HG03159 (cell line): ENCODE data around the gene TRPM3.

ENCODE experiments used
- ATAC-seq: cut with Tn5 transposase; IDR thresholded peaks from one replicate; pipeline ENCODE4 v1.9.1; 2021; ENCODE audit warnings: mild to moderate bottlenecking, moderate library complexity; ENCODE audit not compliant: unreplicated experiment

TRPM3 gene

GRCh38 chr9:70535546-70536323 is 585.7 kb downstream of the TRPM3 start:
- ATAC-seq = no peak

DNA sequence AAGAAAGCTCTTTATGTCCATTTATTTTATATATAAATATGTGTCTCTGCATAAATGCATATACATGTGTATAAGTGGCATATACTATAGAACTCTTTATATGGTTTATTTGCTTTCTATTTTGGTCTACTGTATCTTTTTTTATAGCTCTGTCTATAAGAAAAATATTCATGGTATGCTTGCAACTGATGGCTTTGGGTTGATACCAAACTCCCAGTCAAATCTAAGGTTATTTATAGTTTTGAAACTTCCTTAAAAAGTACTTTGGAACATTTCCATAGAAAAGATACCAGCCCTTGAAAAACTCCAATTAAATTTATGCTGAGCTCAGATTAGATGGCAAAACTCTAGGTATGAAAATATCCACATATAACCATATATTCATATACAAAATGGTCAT is 587.0 kb downstream of the TRPM3 start:
- ATAC-seq = no peak

DNA sequence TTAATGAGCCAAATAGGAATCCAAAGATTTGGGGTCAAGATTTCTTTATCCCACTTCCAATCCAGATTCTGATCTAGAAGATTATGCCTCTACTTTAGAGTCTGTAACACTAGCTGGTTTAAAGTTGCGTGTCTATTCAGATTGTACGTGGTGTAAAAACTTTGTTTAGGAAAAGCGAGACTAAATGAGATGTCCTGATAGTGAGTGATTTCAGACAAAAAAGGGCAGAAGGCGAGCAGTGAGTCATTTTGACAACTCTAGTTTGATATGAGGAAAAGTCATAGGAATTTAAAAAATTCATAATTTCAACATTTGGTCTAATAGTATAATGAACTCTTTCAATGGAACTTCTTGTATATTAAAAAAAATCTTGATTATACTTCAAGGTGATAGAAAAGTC is 587.4 kb downstream of the TRPM3 start:
- no peak for ATAC-seq

- no peak for ATAC-seq
Observed at GRCh38 chr9:70533492-70533891, 587.9 kb downstream of the TRPM3 start.

GRCh38 chr9:70532716-70533115 is 588.7 kb downstream of the TRPM3 start:
- ATAC-seq = no peak

DNA sequence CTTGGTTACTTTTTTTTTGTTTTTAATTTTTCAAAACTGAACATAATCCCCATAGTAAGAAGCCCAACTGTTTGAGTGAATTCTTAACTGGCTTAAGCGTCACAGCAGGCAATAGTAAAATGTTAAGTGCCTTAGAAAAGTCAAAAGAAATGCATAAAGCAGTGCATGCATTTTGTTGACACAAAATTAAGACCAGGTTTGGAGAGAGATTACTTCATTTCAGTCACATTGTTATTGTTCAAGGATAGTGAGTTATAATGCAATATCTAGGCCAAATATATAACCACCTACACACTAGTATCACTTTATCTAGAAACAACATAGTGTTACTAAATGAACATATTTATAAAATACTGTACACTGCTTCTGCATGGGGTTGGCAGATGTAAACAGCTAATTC is 590.1 kb downstream of the TRPM3 start:
- no peak for ATAC-seq

GRCh38 chr9:70530716-70531115 is 590.7 kb downstream of the TRPM3 start:
- ATAC-seq = no peak

DNA sequence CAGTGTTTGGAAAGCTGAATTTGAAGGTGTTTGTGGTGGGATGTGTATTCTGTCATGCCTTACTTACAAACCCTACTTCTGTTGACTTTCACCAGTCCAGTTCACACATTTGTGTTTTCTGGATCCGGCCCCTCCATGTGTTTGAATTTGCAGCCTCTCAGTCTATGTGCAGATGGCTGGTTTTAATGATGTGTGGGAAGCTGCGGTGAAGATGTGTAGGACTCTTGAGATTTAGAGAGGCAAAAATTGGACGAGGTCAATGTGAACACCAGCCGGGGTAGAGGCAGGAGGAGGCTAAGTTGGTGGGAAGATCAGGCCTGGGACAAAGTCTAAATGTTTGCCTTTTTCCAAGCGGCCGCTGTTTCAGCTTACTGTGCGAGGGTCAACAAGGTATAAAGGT is 591.6 kb downstream of the TRPM3 start:
- ATAC-seq = no peak

- ATAC-seq = no peak
Observed at GRCh38 chr9:70529377-70529776, 592.0 kb downstream of the TRPM3 start.

- ATAC-seq = no peak
Observed at GRCh38 chr9:70526902-70527301, 594.5 kb downstream of the TRPM3 start.

- no peak for ATAC-seq
Observed at GRCh38 chr9:70525519-70525918, 595.9 kb downstream of the TRPM3 start.

DNA sequence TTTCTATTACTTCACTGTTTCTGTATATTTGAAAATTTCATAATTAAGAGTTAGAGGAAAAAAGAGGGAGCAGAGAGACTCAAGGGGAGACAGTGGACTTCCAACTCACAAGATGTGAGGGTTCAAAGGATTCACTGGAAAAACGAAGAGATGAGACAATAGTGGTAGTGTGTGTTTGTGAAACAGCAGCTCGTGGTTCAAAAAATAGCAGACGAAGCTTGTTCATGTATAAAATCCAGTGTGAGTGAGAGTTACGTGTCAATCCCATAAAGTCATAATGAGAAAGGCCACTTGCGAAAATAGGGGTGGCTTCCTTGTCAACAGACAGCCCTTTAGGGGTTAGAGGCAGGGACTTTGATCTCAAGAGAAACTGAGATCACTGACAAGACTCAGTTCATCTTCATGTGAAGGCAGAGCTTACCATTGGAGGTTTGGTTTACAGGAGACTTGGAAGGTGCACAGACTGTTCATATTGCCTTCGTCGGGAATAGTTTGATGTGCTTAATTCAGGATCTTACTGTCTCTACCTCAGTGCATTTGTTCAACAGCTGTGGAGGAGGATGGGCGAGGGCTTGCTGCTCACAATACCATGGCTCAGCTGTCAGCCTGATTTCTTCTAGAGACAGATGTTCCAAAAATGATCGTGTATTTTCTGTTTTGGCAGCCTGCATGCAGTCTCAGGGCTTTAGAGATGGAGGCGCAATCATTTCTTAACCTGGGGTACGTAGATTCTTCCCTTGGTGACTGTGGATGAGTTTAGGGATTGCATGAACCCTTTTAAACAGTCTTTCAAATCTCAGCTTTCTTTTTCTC is 601.3 kb downstream of the TRPM3 start:
- peak; percentile 70 for ATAC-seq

DNA sequence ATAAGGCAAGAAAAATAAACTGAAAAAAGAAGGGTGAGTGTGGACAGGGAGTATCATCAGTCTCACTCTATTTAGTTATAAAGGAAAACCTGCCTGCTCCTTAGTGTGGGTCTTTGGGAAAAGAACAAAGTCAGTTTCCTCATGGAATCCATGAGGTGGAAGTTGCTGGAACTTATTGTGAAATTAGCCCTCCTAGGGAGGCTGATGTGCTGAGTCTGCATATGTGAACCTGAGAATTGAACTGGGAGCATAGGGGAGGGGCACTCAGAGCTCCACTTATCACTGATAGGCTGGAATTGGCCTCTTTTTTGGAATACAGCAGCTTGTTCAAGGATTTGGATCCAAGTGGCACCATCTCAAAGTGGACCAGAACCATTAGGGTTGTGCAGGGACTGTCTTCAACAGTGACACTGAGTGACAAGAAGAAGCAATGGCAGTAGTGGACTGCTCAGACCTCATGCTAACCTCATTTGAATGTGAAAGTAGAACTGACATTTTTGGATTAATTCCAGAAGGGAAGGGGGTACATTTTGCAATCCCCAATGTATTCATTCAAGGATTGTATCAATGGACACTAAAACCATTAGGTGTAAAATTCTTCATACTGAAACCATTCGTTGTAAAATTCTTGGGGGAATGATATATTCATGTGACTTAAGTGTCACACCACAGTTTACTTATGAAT is 603.4 kb downstream of the TRPM3 start:
- no peak for ATAC-seq

GRCh38 chr9:70514273-70514672 is 607.1 kb downstream of the TRPM3 start:
- ATAC-seq = no peak

- ATAC-seq = no peak
Observed at GRCh38 chr9:70511858-70512257, 609.6 kb downstream of the TRPM3 start.

- no peak for ATAC-seq
Observed at GRCh38 chr9:70510157-70510770, 611.2 kb downstream of the TRPM3 start.

DNA sequence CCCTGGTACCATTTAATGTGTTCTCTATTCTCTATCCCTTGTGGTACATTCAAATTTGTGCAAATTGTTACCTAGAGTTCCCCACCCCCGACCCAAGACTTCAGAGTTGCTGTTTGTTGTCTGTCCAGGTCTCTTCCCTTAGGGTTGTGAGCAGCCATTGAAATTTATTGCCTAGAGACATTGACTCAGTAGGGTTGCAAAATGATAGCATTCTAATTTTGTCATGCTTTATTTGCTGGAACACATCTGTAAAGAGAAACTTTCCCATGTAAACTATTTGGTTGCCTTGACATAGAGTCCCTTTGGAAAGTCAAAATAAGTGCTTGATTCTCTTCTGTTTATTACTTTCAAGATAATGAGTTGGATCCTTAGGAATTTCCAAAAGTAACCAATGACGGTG is 615.3 kb downstream of the TRPM3 start:
- no peak for ATAC-seq

- ATAC-seq = no peak
Observed at GRCh38 chr9:70504834-70505233, 616.6 kb downstream of the TRPM3 start.

DNA sequence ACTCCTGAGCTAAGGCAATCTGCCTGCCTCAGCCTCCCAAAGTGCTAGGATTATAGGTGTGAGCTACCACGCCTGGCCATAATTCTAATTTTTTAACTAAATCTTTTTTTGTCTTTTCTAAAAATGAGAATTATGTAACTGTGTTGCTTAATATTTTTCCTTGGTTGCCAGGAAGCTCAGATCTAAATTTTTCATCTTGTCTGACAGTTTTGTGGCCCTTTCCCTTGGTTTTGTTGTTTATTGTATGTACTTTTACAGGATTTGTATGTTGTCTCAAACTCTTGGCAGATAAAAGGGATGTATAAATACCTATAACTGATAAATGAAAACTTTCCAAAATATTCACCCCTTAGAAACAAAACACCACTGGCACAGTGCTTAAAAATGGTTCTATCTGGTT is 618.7 kb downstream of the TRPM3 start:
- ATAC-seq = no peak

GRCh38 chr9:70500793-70501192 is 620.6 kb downstream of the TRPM3 start:
- no peak for ATAC-seq

- ATAC-seq = no peak
Observed at GRCh38 chr9:70499621-70500020, 621.8 kb downstream of the TRPM3 start.
